HepG2 (cell line): ENCODE measurements around the gene ZDHHC11. TPM values are rescaled to one million over a fixed set of nuclear protein-coding genes. Genes with fewer than 3 reads are reported as not detected.

Experiments
- ATAC-seq: fragments of 200-7000 bp; cut with Tn5 transposase; 3 replicates; pipeline ENCODE4 v1.9.1; 2020; ENCODE audit warnings: mild to moderate bottlenecking, moderate library complexity
- BruUV-seq: library from RNA; stranded (reverse); fragments of 400-500 nt; replicated peaks from 2 replicates; lab custom pipeline; 2021; lab: Mats Ljungman, UMichigan
- CTCF ChIA-PET: fragments of 300-600 bp; formaldehyde crosslinking; extraction: SDS; loops from one replicate; lab custom pipeline; 2021; ENCODE audit warnings: low total read pairs, inconsistent platforms, low intra/inter-chr PET ratio; lab: Yijun Ruan, JAX
- POLR2A ChIA-PET: fragments of 350-600 bp; sonication (Branson Sonifier 250); formaldehyde crosslinking; loops from one replicate; lab custom pipeline; 2020; ENCODE audit warnings: antibody characterized with exemption, inconsistent platforms; lab: Yijun Ruan, JAX
- DNase-seq: peaks from one replicate; pipeline ENCODE4 v3.0.0-alpha.2; 2015; ENCODE audit warnings: low spot score
- FAIRE-seq: peaks from 3 replicates; lab custom pipeline; 2011; peaks lifted over from hg19 to GRCh38; lab: Jason Lieb, UNC
- H2AFZ ChIP-seq: one replicate; pipeline ENCODE4 v1.6.1; 2011; ENCODE audit warnings: low read length, inconsistent platforms
- H3K27ac ChIP-seq: fragments of 300-600 bp; 3 replicates; pipeline ENCODE4 v1.8.0; 2011; ENCODE audit warnings: mixed run types, mild to moderate bottlenecking, mixed read lengths, low read length, inconsistent platforms; ENCODE audit not compliant: insufficient read depth; ENCODE audit errors: extremely low read length
- H3K27me3 ChIP-seq, 2 experiments: fragments of 200-600 bp in 1 of 2; 2 replicates in 1 of 2; 3 replicates in 1 of 2; pipeline versions ENCODE4 v1.6.0 to v1.8.0; 2011; ENCODE audit warnings: low read length in 2 of 2, mild to moderate bottlenecking in 2 of 2, moderate library complexity in 2 of 2, inconsistent platforms in 1 of 2; ENCODE audit not compliant: insufficient read depth in 2 of 2, control insufficient read depth in 1 of 2
- H3K36me3 ChIP-seq, 2 experiments: fragments of 200-600 bp in 1 of 2; replicated peaks in 1 of 2; 2 replicates in 1 of 2; 3 replicates in 1 of 2; pipeline versions ENCODE4 v1.5.1 to v1.8.0; 2011; ENCODE audit warnings: low read length in 2 of 2, inconsistent platforms in 1 of 2; ENCODE audit not compliant: insufficient read depth in 2 of 2, control insufficient read depth in 1 of 2
- H3K4me1 ChIP-seq: 2 replicates; pipeline ENCODE4 v1.5.1; 2012; ENCODE audit warnings: low read length, inconsistent platforms; ENCODE audit not compliant: insufficient read depth
- H3K4me2 ChIP-seq: 2 replicates; pipeline ENCODE4 v1.6.0; 2011; ENCODE audit warnings: low read depth, low read length, inconsistent platforms
- H3K4me3 ChIP-seq, 3 experiments: fragments of 200-600 bp in 1 of 3; sonication (generic), shearing (Covaris generic) in 1 of 3; replicated peaks in 1 of 3; 2 replicates each; pipeline ENCODE4 v1.5.1; 2011 to 2016; ENCODE audit warnings: low read length in 3 of 3, inconsistent platforms in 2 of 3, low read depth in 2 of 3, mild to moderate bottlenecking in 2 of 3, control low read depth in 1 of 3, mixed read lengths in 1 of 3; ENCODE audit not compliant: insufficient read depth in 1 of 3
- H3K79me2 ChIP-seq: one replicate; pipeline ENCODE4 v1.6.1; 2011; ENCODE audit warnings: low read length, inconsistent platforms; ENCODE audit not compliant: insufficient read depth
- H3K9ac ChIP-seq: 2 replicates; pipeline ENCODE4 v1.6.0; 2011; ENCODE audit warnings: mild to moderate bottlenecking, low read depth, low read length, inconsistent platforms; ENCODE audit not compliant: insufficient read depth
- H3K9me3 ChIP-seq: 2 replicates; pipeline ENCODE4 v1.5.1; 2012; ENCODE audit warnings: mild to moderate bottlenecking, low read length
- H4K20me1 ChIP-seq: 2 replicates; pipeline ENCODE4 v1.6.0; 2011; ENCODE audit warnings: inconsistent platforms, mild to moderate bottlenecking, low read length, moderate library complexity; ENCODE audit not compliant: insufficient read depth
- BCL6 ChIP-seq: IDR thresholded peaks from 2 replicates; pipeline ENCODE4 v1.6.1; 2016; ENCODE audit warnings: missing genetic modification reagents, missing compliant biosample characterization
- RBFOX2 ChIP-seq: fragments of 200-400 bp; formaldehyde crosslinking; IDR thresholded peaks from 2 replicates; pipeline ENCODE4 v1.6.1; 2017; ENCODE audit warnings: low read depth, mild to moderate bottlenecking, low read length
- THYN1 ChIP-seq: sonication (generic); formaldehyde crosslinking; IDR thresholded peaks from 2 replicates; pipeline ENCODE4 v1.8.1; 2023; ENCODE audit warnings: low read depth, mild to moderate bottlenecking, moderate library complexity, missing genetic modification reagents, borderline replicate concordance
- ZNF276 ChIP-seq: sonication (generic); formaldehyde crosslinking; IDR thresholded peaks from 2 replicates; pipeline ENCODE4 v1.4.0; 2020; ENCODE audit warnings: mild to moderate bottlenecking, low read depth, missing genetic modification reagents
- ZNF280B ChIP-seq: sonication (generic); formaldehyde crosslinking; IDR thresholded peaks from 2 replicates; pipeline ENCODE4 v1.5.0; 2020; ENCODE audit warnings: missing genetic modification reagents, mild to moderate bottlenecking, borderline replicate concordance
- WGBS: methylation state at CpG from one replicate; pipeline ENCODE4 v1.1.6; 2017; ENCODE audit warnings: low lambda C conversion rate; 5-methylcytosine and 5-hydroxymethylcytosine counted together
- in situ Hi-C: cut with HindIII; loops from 2 replicates; pipeline ENCODE4 v1.10.0; 2017; ENCODE audit warnings: low pct_unique_long_range_greater_than_20kb; ENCODE audit not compliant: extremely low pct_ligation_motif_present
- intact Hi-C: fragments of 100-400 bp; cut with micrococcal nuclease; formaldehyde crosslinking; loops from one replicate; pipeline ENCODE4 v1.10.0; 2022; ENCODE audit not compliant: unreplicated experiment
- polyA plus RNA-seq, 8 experiments: library from polyadenylated mRNA; depleted of rRNA in 3 of 8; stranded (reverse) in 7 of 8; unstranded in 1 of 8; fragments of >200 nt; fragmentation: Illumina TruSeq in 4 of 8; extraction: Trizol in 4 of 8; gene quantifications; 2 replicates each; pipeline versions ENCODE4 v1.2.1 to v1.2.3, GENCODE V29; 2011 to 2016; ENCODE audit warnings: low read depth in 4 of 8, missing spikeins in 1 of 8, mixed read lengths in 1 of 8; ENCODE audit not compliant: insufficient read depth in 1 of 8
- total RNA-seq, 5 experiments: library from RNA; depleted of rRNA; stranded (reverse); fragments of >200 nt; fragmentation: Illumina TruSeq; extraction: Trizol; gene quantifications; 2 replicates each; pipeline ENCODE4 v1.2.3, GENCODE V29; 2016; ENCODE audit warnings: low read depth in 1 of 5

The ZDHHC11 gene
- total and polyA plus RNA-seq, 2 of the 13 experiments (the other 11 are each of a cell fraction or from before 2014, with no cell fraction given): 2.1 to 4.0 TPM

DNA sequence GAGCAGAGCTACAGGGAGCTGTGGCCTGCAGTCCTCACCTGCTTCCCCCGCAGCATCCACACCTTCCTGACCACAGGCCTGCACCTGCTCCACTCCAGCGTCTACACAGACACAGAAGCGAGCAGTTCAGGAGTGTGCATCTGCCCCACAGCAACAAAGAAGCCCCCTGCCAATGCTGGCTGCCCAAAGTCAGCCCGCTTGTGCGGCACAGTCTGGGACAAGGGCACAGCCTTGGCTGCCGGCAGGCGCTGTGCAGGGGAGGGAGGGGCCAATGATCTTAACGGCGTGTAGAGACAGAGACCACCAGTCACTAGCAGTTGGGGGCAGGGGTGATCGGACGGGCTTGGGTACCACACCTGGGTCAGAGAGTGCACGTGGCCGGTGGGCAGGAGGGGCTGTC is 35.2 kb upstream of the ZDHHC11 start:
- 95% methylated on average over 12 of the region's 13 CpGs for WGBS
- FAIRE-seq: no peak
- Histone ChIP-seq H3K4me3 (no peak overlapping the region), H3K4me1 (peaks cover 10% of the 10 kb centered on the region), H3K4me2 (no peak overlapping the region), H3K9me3 (no peaks in the 10 kb centered on the region), H3K27me3 (no peaks in the 10 kb centered on the region), H3K9ac (no peak overlapping the region), H3K79me2 (peaks cover 25% of the 10 kb centered on the region), H4K20me1 (0 out of 2 replicates have a peak, but pooled peaks cover 2% of the 10 kb centered on the region), H3K36me3 (peaks cover 32 to 94% of the 10 kb centered on the region in 2 experiments), H2AFZ (no peak overlapping the region), H3K27ac (no peak overlapping the region)
- intact Hi-C loops: loop anchor here (1.0 kb wide), 1 partner anchor 18 kb away; no protein-coding TSS in a partner anchor
- ChIA-PET POLR2A (no interaction called here), CTCF (no interaction called here)
- ATAC-seq: no peak
- no peak for DNase-seq
- in situ Hi-C loops: no loop called here
- TF ChIP-seq BCL6 (CRISPR knock-in tag) (no peak), RBFOX2 (0 out of 2 replicates have a peak, but pooled peaks have one; percentile 34)
- no TSS peak for BruUV-seq

GRCh38 chr5:885529-885928 is 34.7 kb upstream of the ZDHHC11 start:
- in situ Hi-C loops: no loop called here
- Histone ChIP-seq H4K20me1 (0 out of 2 replicates have a peak, but pooled peaks cover 2% of the 10 kb centered on the region), H2AFZ (no peak overlapping the region), H3K79me2 (peaks cover 20% of the 10 kb centered on the region), H3K4me3 (no peak overlapping the region), H3K27me3 (no peaks in the 10 kb centered on the region), H3K9ac (no peak overlapping the region), H3K4me1 (peaks cover 5% of the 10 kb centered on the region), H3K27ac (no peak overlapping the region), H3K9me3 (no peaks in the 10 kb centered on the region), H3K4me2 (no peak overlapping the region), H3K36me3 (peaks cover 34 to 97% of the 10 kb centered on the region in 2 experiments)
- no peak for DNase-seq
- ATAC-seq: no peak
- no TSS peak for BruUV-seq
- 96% methylated on average over 13 of the region's 13 CpGs for WGBS
- POLR2A ChIA-PET: no interaction called here
- TF ChIP-seq THYN1 (no peak), ZNF280B (no peak), ZNF276 (no peak)
- no peak for FAIRE-seq
- intact Hi-C loops: no loop called here
- CTCF ChIA-PET: no interaction called here
